H9 (cell line): Measurements from ENCODE around the gene BZW1. TPM values are rescaled to one million over a fixed set of nuclear protein-coding genes. Genes with fewer than 3 reads are reported as not detected.

Experiments used
- DNase-seq: peaks from one replicate; pipeline ENCODE4 v3.0.0-alpha.2; 2017
- H2AFZ ChIP-seq: one replicate; pipeline ENCODE4 v1.6.1; 2013; ENCODE audit warnings: mild to moderate bottlenecking, low read length, control low read depth, moderate library complexity
- H2AK5ac ChIP-seq: 2 replicates; pipeline ENCODE4 v1.6.1; 2013; ENCODE audit warnings: low read length, control low read depth, mixed read lengths; ENCODE audit not compliant: insufficient read length
- H2BK120ac ChIP-seq: one replicate; pipeline ENCODE4 v1.6.1; 2013; ENCODE audit warnings: low read depth, mild to moderate bottlenecking, low read length, control low read depth, inconsistent platforms; ENCODE audit not compliant: poor library complexity, severe bottlenecking
- H2BK12ac ChIP-seq: 2 replicates; pipeline ENCODE4 v1.6.1; 2013; ENCODE audit warnings: low read length, control low read depth, mixed read lengths, low read depth; ENCODE audit not compliant: insufficient read length
- H2BK15ac ChIP-seq: 2 replicates; pipeline ENCODE4 v1.6.1; 2013; ENCODE audit warnings: low read depth, low read length, control low read depth
- H2BK20ac ChIP-seq: one replicate; pipeline ENCODE4 v1.6.1; 2013; ENCODE audit warnings: low read depth, mild to moderate bottlenecking, low read length, control low read depth, inconsistent platforms; ENCODE audit not compliant: poor library complexity, severe bottlenecking
- H2BK5ac ChIP-seq: 2 replicates; pipeline ENCODE4 v1.6.1; 2013; ENCODE audit warnings: low read length, control low read depth, mixed read lengths; ENCODE audit not compliant: insufficient read length
- H3K14ac ChIP-seq: 2 replicates; pipeline ENCODE4 v1.6.1; 2013; ENCODE audit warnings: low read length, control low read depth; ENCODE audit not compliant: insufficient read depth
- H3K18ac ChIP-seq: 2 replicates; pipeline ENCODE4 v1.6.1; 2013; ENCODE audit warnings: low read depth, mild to moderate bottlenecking, mixed read lengths, low read length, control low read depth; ENCODE audit not compliant: insufficient read length
- H3K23ac ChIP-seq: 2 replicates; pipeline ENCODE4 v1.6.1; 2013; ENCODE audit warnings: low read length, control low read depth, mixed read lengths, low read depth; ENCODE audit not compliant: insufficient read length
- H3K23me2 ChIP-seq: 2 replicates; pipeline ENCODE4 v1.6.1; 2013; ENCODE audit warnings: low read depth, mild to moderate bottlenecking, mixed read lengths, low read length, control low read depth; ENCODE audit not compliant: insufficient read length, poor library complexity, severe bottlenecking
- H3K27ac ChIP-seq: 2 replicates; pipeline ENCODE4 v1.5.1; 2013; ENCODE audit warnings: low read length, control low read depth, mixed read lengths, low read depth; ENCODE audit not compliant: insufficient read length
- H3K27me3 ChIP-seq: 2 replicates; pipeline ENCODE4 v1.6.1; 2013; ENCODE audit warnings: low read length, control low read depth, inconsistent platforms; ENCODE audit not compliant: insufficient read depth
- H3K4ac ChIP-seq: 2 replicates; pipeline ENCODE4 v1.6.1; 2013; ENCODE audit warnings: low read depth, mild to moderate bottlenecking, control low read depth, inconsistent platforms, low read length, moderate library complexity
- H3K4me1 ChIP-seq: 2 replicates; pipeline ENCODE4 v1.6.1; 2013; ENCODE audit warnings: low read length, control low read depth, inconsistent platforms; ENCODE audit not compliant: insufficient read depth
- H3K4me2 ChIP-seq: 2 replicates; pipeline ENCODE4 v1.6.1; 2013; ENCODE audit warnings: low read length, control low read depth, mixed read lengths; ENCODE audit not compliant: insufficient read length, insufficient read depth
- H3K56ac ChIP-seq: 2 replicates; pipeline ENCODE4 v1.6.1; 2013; ENCODE audit warnings: low read depth, mild to moderate bottlenecking, mixed read lengths, low read length, control low read depth; ENCODE audit not compliant: insufficient read length
- H3K79me1 ChIP-seq: 2 replicates; pipeline ENCODE4 v1.6.1; 2013; ENCODE audit warnings: low read depth, mild to moderate bottlenecking, moderate library complexity, low read length, control low read depth, inconsistent platforms; ENCODE audit not compliant: insufficient read depth, poor library complexity, severe bottlenecking
- H3K79me2 ChIP-seq: 2 replicates; pipeline ENCODE4 v1.6.1; 2013; ENCODE audit warnings: low read length, control low read depth, inconsistent platforms; ENCODE audit not compliant: insufficient read depth
- H3K9ac ChIP-seq: 2 replicates; pipeline ENCODE4 v1.6.1; 2013; ENCODE audit warnings: low read length, control low read depth, mixed read lengths; ENCODE audit not compliant: insufficient read length; ENCODE audit errors: extremely low read depth
- H3K9me3 ChIP-seq: one replicate; pipeline ENCODE4 v1.6.1; 2013; ENCODE audit warnings: low read depth, low read length, inconsistent platforms; ENCODE audit not compliant: control insufficient read depth
- H3T11ph ChIP-seq: one replicate; pipeline ENCODE4 v1.6.1; 2013; ENCODE audit warnings: mild to moderate bottlenecking, low read length, control low read depth, inconsistent platforms
- H4K20me1 ChIP-seq: one replicate; pipeline ENCODE4 v1.6.1; 2013; ENCODE audit not compliant: control insufficient read depth, insufficient read length, insufficient read depth
- H4K5ac ChIP-seq: 2 replicates; pipeline ENCODE4 v1.6.1; 2013; ENCODE audit warnings: low read depth, mild to moderate bottlenecking, mixed read lengths, low read length, control low read depth; ENCODE audit not compliant: insufficient read length
- H4K8ac ChIP-seq: replicated peaks from 2 replicates; pipeline ENCODE4 v1.6.1; 2013; ENCODE audit warnings: low read length, control low read depth, mixed read lengths, low read depth; ENCODE audit not compliant: insufficient read length
- H4K91ac ChIP-seq: 2 replicates; pipeline ENCODE4 v1.6.1; 2013; ENCODE audit warnings: low read depth, mild to moderate bottlenecking, moderate library complexity, mixed read lengths, low read length, control low read depth; ENCODE audit not compliant: insufficient read length
- H3K27ac Mint-ChIP-seq, 3 experiments: 2 replicates in 2 of 3; 3 replicates in 1 of 3; pipeline ENCODE4 v1.8.0; 2020 to 2021; ENCODE audit warnings: mixed read lengths in 3 of 3, mild to moderate bottlenecking in 1 of 3, moderate library complexity in 1 of 3
- H3K27me3 Mint-ChIP-seq: 2 replicates; pipeline ENCODE4 v1.8.0; 2021; ENCODE audit warnings: low read depth, mild to moderate bottlenecking, moderate library complexity, mixed read lengths
- H3K36me3 Mint-ChIP-seq, 3 experiments: 2 replicates in 2 of 3; 3 replicates in 1 of 3; pipeline ENCODE4 v1.8.0; 2020 to 2021; ENCODE audit warnings: low read depth in 3 of 3, mixed read lengths in 3 of 3; ENCODE audit not compliant: insufficient read depth in 1 of 3
- H3K4me1 Mint-ChIP-seq, 2 experiments: 2 replicates each; pipeline ENCODE4 v1.8.0; 2020; ENCODE audit warnings: mixed read lengths in 2 of 2
- H3K4me3 Mint-ChIP-seq, 2 experiments: 2 replicates in 1 of 2; 3 replicates in 1 of 2; pipeline ENCODE4 v1.8.0; 2020 to 2021; ENCODE audit warnings: mild to moderate bottlenecking in 2 of 2, mixed read lengths in 2 of 2, moderate library complexity in 1 of 2
- H3K9me3 Mint-ChIP-seq, 2 experiments: 2 replicates in 1 of 2; 3 replicates in 1 of 2; pipeline ENCODE4 v1.8.0; 2020; ENCODE audit warnings: mild to moderate bottlenecking in 2 of 2, mixed read lengths in 2 of 2, moderate library complexity in 1 of 2
- WGBS: extraction: QIAGEN DNeasy Blood & Tissue Kit; methylation state at CpG from one replicate; pipeline ENCODE4 v1.1.7; 2013; ENCODE audit warnings: missing lambda C conversion rate, low lambda C conversion rate, mixed read lengths; ENCODE audit not compliant: insufficient read length; ENCODE audit errors: extremely low coverage; 5-methylcytosine and 5-hydroxymethylcytosine counted together
- total RNA-seq: library from RNA; stranded (reverse); gene quantifications from 2 replicates; pipeline ENCODE4 v1.2.1, GENCODE V29; 2021
- TF ChIP-seq, protein P1 (sequence below): fragments of 200-600 bp; sonication (generic); conservative IDR thresholded peaks from 3 replicates; pipeline ENCODE4 v1.8.0; 2021; ENCODE audit warnings: antibody characterized with exemption, mild to moderate bottlenecking

Gene BZW1
- total RNA-seq, 1 experiment from 2014 or later: 370 TPM

DNA sequence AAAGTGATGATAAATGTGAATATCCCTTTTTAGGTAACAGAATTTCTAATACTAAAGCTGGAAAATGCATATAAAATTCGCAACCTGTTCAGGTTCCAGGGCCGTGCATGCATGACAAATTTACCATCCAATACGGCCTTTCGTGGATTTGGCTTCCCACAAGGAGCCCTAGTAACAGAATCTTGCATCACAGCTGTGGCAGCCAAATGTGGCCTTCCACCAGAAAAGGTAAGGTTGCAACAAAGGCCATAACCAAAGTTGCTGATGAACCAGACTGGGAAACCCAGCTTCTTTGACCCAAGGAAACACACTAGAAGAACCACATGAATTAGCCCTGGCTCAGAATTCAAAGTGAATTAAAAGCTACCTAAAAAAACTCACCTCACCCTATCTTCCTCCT lies 49.6 kb upstream of the BZW1 start:
- TF ChIP-seq, protein P1, sequence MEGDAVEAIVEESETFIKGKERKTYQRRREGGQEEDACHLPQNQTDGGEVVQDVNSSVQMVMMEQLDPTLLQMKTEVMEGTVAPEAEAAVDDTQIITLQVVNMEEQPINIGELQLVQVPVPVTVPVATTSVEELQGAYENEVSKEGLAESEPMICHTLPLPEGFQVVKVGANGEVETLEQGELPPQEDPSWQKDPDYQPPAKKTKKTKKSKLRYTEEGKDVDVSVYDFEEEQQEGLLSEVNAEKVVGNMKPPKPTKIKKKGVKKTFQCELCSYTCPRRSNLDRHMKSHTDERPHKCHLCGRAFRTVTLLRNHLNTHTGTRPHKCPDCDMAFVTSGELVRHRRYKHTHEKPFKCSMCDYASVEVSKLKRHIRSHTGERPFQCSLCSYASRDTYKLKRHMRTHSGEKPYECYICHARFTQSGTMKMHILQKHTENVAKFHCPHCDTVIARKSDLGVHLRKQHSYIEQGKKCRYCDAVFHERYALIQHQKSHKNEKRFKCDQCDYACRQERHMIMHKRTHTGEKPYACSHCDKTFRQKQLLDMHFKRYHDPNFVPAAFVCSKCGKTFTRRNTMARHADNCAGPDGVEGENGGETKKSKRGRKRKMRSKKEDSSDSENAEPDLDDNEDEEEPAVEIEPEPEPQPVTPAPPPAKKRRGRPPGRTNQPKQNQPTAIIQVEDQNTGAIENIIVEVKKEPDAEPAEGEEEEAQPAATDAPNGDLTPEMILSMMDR: no peak
- Mint-ChIP-seq H3K27me3 (no peaks in the 10 kb centered on the region), H3K9me3 (no peaks in the 10 kb centered on the region; a peak in 1 of 5 replicates), H3K27ac (no peak overlapping the region), H3K4me3 (no peak overlapping the region), H3K36me3 (no peaks in the 10 kb centered on the region), H3K4me1 (peaks cover 12 to 13% of the 10 kb centered on the region in 2 experiments)
- Histone ChIP-seq H2BK5ac (no peak overlapping the region), H3K9me3 (no peaks in the 10 kb centered on the region), H2AFZ (no peak overlapping the region), H2BK12ac (no peak overlapping the region), H3K4me2 (no peak overlapping the region), H3T11ph (no peak overlapping the region), H3K56ac (no peak overlapping the region), H3K79me1 (no peaks in the 10 kb centered on the region), H3K23ac (no peak overlapping the region), H4K8ac (no peak overlapping the region), H3K18ac (no peak overlapping the region), H3K23me2 (no peaks in the 10 kb centered on the region), H3K4ac (no peak overlapping the region), H2AK5ac (no peak overlapping the region), H3K79me2 (no peaks in the 10 kb centered on the region), H3K9ac (no peak overlapping the region), H4K91ac (no peak overlapping the region), H2BK20ac (no peak overlapping the region), H4K5ac (no peak overlapping the region), H3K27ac (no peak overlapping the region), H3K14ac (no peak overlapping the region), H3K4me1 (no peaks in the 10 kb centered on the region), H2BK120ac (no peak overlapping the region), H4K20me1 (no peaks in the 10 kb centered on the region), H3K27me3 (no peaks in the 10 kb centered on the region), H2BK15ac (no peak overlapping the region)
- WGBS: no CpG with 5 or more reads among the region's 4 CpGs
- no peak for DNase-seq
